WTC11 (cell line): ENCODE measurements around the gene KIF21A. TPM values are rescaled to one million over a fixed set of nuclear protein-coding genes. Genes with fewer than 3 reads are reported as not detected.

ENCODE experiments used
- ATAC-seq: fragments of 200-7000 bp; cut with Tn5 transposase; 2 replicates; pipeline ENCODE4 v1.10.0; 2021; ENCODE audit warnings: mild to moderate bottlenecking, moderate library complexity
- CTCF ChIA-PET: fragments of 300-600 bp; sonication (Branson Sonifier 250); formaldehyde crosslinking; loops from one replicate; lab custom pipeline; 2021; ENCODE audit warnings: antibody characterized with exemption; lab: Charles Lee
- POLR2A ChIA-PET: fragments of 350-600 bp; sonication (Branson Sonifier 250); formaldehyde crosslinking; loops from one replicate; lab custom pipeline; 2021; ENCODE audit warnings: antibody characterized with exemption; lab: Charles Lee
- DNase-seq: peaks from one replicate; pipeline ENCODE4 v3.0.0; 2021; ENCODE audit warnings: low spot score
- H3K27ac Mint-ChIP-seq: 2 replicates; pipeline ENCODE4 v1.8.0; 2021; ENCODE audit warnings: mixed read lengths
- H3K27me3 Mint-ChIP-seq: 2 replicates; pipeline ENCODE4 v1.8.0; 2021; ENCODE audit warnings: low read depth, mild to moderate bottlenecking, moderate library complexity, mixed read lengths
- H3K36me3 Mint-ChIP-seq: 2 replicates; pipeline ENCODE4 v1.8.0; 2021; ENCODE audit warnings: mixed read lengths
- H3K4me1 Mint-ChIP-seq: 2 replicates; pipeline ENCODE4 v1.8.0; 2022; ENCODE audit warnings: mixed read lengths
- H3K4me3 Mint-ChIP-seq: 2 replicates; pipeline ENCODE4 v1.8.0; 2021; ENCODE audit warnings: mild to moderate bottlenecking, moderate library complexity, mixed read lengths
- H3K9me3 Mint-ChIP-seq: 2 replicates; pipeline ENCODE4 v1.8.0; 2021; ENCODE audit warnings: mixed read lengths
- ATF1 ChIP-seq: sonication (generic); formaldehyde crosslinking; IDR thresholded peaks from 2 replicates; pipeline ENCODE4 v1.8.1; 2023; ENCODE audit warnings: mild to moderate bottlenecking, moderate library complexity, missing genetic modification reagents
- FOXK1 ChIP-seq: sonication (generic); formaldehyde crosslinking; IDR thresholded peaks from 2 replicates; pipeline ENCODE4 v1.8.0; 2022; ENCODE audit warnings: mild to moderate bottlenecking, moderate library complexity, missing genetic modification reagents
- GABPB1 ChIP-seq: sonication (generic); formaldehyde crosslinking; IDR thresholded peaks from 2 replicates; pipeline ENCODE4 v1.8.1; 2023; ENCODE audit warnings: mild to moderate bottlenecking, missing genetic modification reagents
- IRF2 ChIP-seq: sonication (generic); formaldehyde crosslinking; IDR thresholded peaks from 2 replicates; pipeline ENCODE4 v1.8.0; 2022; ENCODE audit warnings: low read depth, missing genetic modification reagents, borderline replicate concordance
- JUN ChIP-seq: sonication (generic); formaldehyde crosslinking; IDR thresholded peaks from 2 replicates; pipeline ENCODE4 v1.8.0; 2023; ENCODE audit warnings: mild to moderate bottlenecking, missing genetic modification reagents
- PRRX2 ChIP-seq: fragments of 250-450 bp; sonication (Bioruptor Pico); IDR thresholded peaks from 2 replicates; pipeline ENCODE4 v1.8.0; 2021; ENCODE audit warnings: mild to moderate bottlenecking
- TEAD4 ChIP-seq: sonication (generic); formaldehyde crosslinking; IDR thresholded peaks from 2 replicates; pipeline ENCODE4 v1.8.0; 2022; ENCODE audit warnings: mild to moderate bottlenecking, missing genetic modification reagents
- ZNF121 ChIP-seq: sonication (generic); formaldehyde crosslinking; IDR thresholded peaks from 2 replicates; pipeline ENCODE4 v1.8.0; 2023; ENCODE audit warnings: missing genetic modification reagents
- ZNF263 ChIP-seq: sonication (generic); formaldehyde crosslinking; IDR thresholded peaks from 2 replicates; pipeline ENCODE4 v1.8.1; 2022; ENCODE audit warnings: low read depth, mild to moderate bottlenecking, moderate library complexity, missing genetic modification reagents
- ZNF671 ChIP-seq: fragments of 250-450 bp; sonication (Bioruptor Pico); IDR thresholded peaks from 2 replicates; pipeline ENCODE4 v1.8.0; 2021; ENCODE audit warnings: mild to moderate bottlenecking
- total RNA-seq: library from RNA; stranded (reverse); gene quantifications from 3 replicates; pipeline ENCODE4 v1.2.3, GENCODE V29; 2021
- TF ChIP-seq, protein P1 (sequence below): sonication (generic); formaldehyde crosslinking; conservative IDR thresholded peaks from 2 replicates; pipeline ENCODE4 v1.8.1; 2022; ENCODE audit warnings: mild to moderate bottlenecking, missing genetic modification reagents
- TF ChIP-seq, protein P2 (sequence below): sonication (generic); formaldehyde crosslinking; IDR thresholded peaks from 2 replicates; pipeline ENCODE4 v1.8.0; 2022; ENCODE audit warnings: mild to moderate bottlenecking, missing genetic modification reagents
- TF ChIP-seq, protein P3 (sequence below): fragments of 250-450 bp; sonication (Bioruptor Pico); IDR thresholded peaks from 2 replicates; pipeline ENCODE4 v1.8.0; 2021; ENCODE audit warnings: mild to moderate bottlenecking
- TF ChIP-seq, protein P4 (sequence below): sonication (generic); formaldehyde crosslinking; IDR thresholded peaks from 2 replicates; pipeline ENCODE4 v1.8.0; 2023; ENCODE audit warnings: missing genetic modification reagents
- TF ChIP-seq, protein P5 (sequence below): sonication (generic); formaldehyde crosslinking; IDR thresholded peaks from 2 replicates; pipeline ENCODE4 v1.8.0; 2022; ENCODE audit warnings: missing genetic modification reagents
- TF ChIP-seq, protein P6 (sequence below): sonication (generic); formaldehyde crosslinking; IDR thresholded peaks from 2 replicates; pipeline ENCODE4 v1.8.0; 2023; ENCODE audit warnings: mild to moderate bottlenecking, missing genetic modification reagents
- TF ChIP-seq, protein P7 (sequence below): sonication (generic); formaldehyde crosslinking; IDR thresholded peaks from 2 replicates; pipeline ENCODE4 v1.8.0; 2022; ENCODE audit warnings: mild to moderate bottlenecking, missing genetic modification reagents

The KIF21A gene
- total RNA-seq, 1 experiment from 2014 or later: 34.7 TPM

DNA sequence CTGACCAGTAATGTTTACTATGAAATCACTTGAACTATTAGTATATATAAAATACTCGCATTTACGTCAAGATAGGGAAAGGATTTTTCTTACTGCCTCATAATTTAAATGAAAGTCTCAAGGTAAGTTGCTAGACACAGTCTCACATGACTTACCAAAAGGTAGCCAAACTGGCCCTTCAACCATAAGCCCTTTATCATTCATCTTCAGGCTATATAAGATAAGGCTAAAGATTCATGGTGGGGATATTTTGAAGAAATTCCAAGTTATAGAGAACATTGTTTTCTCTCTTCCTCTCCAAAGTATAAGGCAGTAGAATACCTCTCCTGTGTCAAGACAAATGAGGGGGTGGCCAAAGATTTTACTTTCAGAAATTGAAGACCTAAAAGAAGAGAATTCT lies 23.4 kb downstream of the KIF21A start:
- Mint-ChIP-seq H3K27ac (no peak overlapping the region), H3K4me1 (0 out of 2 replicates have a peak, but pooled peaks cover 3% of the 10 kb centered on the region), H3K27me3 (peaks cover 12% of the 10 kb centered on the region), H3K4me3 (no peak overlapping the region), H3K36me3 (0 out of 2 replicates have a peak, but pooled peaks cover 3% of the 10 kb centered on the region), H3K9me3 (no peaks in the 10 kb centered on the region)
- POLR2A ChIA-PET: no interaction called here
- TF ChIP-seq ZNF263 (CRISPR knock-in tag) (no peak), ZNF671 (CRISPR knock-in tag) (no peak), GABPB1 (CRISPR knock-in tag) (no peak), ZNF121 (CRISPR knock-in tag) (no peak), JUN (no peak), IRF2 (CRISPR knock-in tag) (no peak)
- TF ChIP-seq, protein P1, sequence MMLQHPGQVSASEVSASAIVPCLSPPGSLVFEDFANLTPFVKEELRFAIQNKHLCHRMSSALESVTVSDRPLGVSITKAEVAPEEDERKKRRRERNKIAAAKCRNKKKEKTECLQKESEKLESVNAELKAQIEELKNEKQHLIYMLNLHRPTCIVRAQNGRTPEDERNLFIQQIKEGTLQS (CRISPR knock-in tag): no peak
- TF ChIP-seq, protein P2, sequence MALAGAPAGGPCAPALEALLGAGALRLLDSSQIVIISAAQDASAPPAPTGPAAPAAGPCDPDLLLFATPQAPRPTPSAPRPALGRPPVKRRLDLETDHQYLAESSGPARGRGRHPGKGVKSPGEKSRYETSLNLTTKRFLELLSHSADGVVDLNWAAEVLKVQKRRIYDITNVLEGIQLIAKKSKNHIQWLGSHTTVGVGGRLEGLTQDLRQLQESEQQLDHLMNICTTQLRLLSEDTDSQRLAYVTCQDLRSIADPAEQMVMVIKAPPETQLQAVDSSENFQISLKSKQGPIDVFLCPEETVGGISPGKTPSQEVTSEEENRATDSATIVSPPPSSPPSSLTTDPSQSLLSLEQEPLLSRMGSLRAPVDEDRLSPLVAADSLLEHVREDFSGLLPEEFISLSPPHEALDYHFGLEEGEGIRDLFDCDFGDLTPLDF: no peak
- TF ChIP-seq, protein P3, sequence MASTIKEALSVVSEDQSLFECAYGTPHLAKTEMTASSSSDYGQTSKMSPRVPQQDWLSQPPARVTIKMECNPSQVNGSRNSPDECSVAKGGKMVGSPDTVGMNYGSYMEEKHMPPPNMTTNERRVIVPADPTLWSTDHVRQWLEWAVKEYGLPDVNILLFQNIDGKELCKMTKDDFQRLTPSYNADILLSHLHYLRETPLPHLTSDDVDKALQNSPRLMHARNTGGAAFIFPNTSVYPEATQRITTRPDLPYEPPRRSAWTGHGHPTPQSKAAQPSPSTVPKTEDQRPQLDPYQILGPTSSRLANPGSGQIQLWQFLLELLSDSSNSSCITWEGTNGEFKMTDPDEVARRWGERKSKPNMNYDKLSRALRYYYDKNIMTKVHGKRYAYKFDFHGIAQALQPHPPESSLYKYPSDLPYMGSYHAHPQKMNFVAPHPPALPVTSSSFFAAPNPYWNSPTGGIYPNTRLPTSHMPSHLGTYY: no peak
- TF ChIP-seq, protein P4, sequence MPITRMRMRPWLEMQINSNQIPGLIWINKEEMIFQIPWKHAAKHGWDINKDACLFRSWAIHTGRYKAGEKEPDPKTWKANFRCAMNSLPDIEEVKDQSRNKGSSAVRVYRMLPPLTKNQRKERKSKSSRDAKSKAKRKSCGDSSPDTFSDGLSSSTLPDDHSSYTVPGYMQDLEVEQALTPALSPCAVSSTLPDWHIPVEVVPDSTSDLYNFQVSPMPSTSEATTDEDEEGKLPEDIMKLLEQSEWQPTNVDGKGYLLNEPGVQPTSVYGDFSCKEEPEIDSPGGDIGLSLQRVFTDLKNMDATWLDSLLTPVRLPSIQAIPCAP (CRISPR knock-in tag): no peak
- TF ChIP-seq, protein P5, sequence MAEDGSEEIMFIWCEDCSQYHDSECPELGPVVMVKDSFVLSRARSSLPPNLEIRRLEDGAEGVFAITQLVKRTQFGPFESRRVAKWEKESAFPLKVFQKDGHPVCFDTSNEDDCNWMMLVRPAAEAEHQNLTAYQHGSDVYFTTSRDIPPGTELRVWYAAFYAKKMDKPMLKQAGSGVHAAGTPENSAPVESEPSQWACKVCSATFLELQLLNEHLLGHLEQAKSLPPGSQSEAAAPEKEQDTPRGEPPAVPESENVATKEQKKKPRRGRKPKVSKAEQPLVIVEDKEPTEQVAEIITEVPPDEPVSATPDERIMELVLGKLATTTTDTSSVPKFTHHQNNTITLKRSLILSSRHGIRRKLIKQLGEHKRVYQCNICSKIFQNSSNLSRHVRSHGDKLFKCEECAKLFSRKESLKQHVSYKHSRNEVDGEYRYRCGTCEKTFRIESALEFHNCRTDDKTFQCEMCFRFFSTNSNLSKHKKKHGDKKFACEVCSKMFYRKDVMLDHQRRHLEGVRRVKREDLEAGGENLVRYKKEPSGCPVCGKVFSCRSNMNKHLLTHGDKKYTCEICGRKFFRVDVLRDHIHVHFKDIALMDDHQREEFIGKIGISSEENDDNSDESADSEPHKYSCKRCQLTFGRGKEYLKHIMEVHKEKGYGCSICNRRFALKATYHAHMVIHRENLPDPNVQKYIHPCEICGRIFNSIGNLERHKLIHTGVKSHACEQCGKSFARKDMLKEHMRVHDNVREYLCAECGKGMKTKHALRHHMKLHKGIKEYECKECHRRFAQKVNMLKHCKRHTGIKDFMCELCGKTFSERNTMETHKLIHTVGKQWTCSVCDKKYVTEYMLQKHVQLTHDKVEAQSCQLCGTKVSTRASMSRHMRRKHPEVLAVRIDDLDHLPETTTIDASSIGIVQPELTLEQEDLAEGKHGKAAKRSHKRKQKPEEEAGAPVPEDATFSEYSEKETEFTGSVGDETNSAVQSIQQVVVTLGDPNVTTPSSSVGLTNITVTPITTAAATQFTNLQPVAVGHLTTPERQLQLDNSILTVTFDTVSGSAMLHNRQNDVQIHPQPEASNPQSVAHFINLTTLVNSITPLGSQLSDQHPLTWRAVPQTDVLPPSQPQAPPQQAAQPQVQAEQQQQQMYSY (CRISPR knock-in tag): no peak
- DNase-seq (no peak), ATAC-seq (no peak)
- CTCF ChIA-PET: no interaction called here

DNA sequence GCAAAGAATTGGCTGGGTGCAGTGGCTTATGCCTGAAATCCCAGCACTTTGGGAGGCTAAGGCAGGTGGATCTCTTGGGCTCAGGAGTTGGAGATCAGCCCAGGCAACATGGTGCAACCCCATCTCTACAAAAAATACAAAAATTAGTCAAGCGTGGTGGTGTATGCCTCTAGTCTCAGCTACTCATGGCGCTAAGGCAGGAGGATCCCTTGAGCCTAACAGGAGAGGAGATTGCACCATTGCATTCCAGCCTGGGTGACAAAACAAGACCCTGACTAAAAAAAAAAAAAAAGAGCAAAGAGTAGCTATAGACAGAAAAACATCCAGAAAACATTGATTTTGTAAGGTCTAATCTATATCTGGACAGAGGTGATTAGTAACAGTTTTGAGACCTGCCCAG lies 25.0 kb downstream of the KIF21A start:
- Mint-ChIP-seq H3K27me3 (peaks cover 28% of the 10 kb centered on the region), H3K9me3 (no peaks in the 10 kb centered on the region)
- no peak for ATAC-seq

DNA sequence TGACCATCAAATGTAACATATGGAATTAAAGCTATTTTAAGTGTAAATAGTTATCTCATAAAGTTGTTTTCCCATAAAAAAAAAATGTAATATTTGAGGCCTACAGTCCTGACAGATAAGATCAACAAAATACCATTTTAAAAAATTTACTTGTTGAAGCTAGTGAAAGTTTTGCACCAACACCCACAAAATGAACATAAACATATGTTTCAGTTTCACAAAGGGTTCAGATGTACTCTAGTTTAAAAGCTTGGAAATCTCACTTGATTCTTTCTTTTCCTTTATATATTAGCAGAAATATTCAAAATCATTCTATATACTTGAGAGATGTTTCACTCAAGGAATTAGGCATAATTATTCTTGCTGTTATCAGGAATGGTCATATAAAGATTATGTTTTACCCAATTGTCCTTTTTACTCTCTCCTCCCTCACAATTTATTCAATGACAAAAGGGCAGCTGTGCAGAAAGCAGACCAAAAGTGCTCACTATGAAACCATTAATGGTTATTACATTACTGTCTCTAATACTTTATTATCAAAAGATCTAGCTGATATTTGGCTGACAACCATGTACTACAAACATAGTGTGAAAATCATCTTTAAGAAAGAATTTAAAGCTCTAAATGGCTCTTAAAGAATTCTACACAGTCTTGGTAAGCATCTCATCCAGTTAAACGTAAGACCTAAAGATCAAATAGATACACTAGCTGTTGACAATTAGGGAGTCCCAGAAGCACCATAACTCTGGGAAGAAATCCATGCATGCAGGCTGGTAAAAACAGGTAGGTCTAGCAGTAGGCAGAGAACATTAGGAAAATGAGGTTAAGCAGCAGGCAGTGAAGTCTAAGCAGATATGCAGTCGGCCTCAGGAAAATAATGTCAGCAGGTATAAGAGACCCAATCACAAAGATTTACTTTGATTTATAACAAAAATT lies 28.8 kb downstream of the KIF21A start:
- peaks cover 21% of the 10 kb centered on the region for H3K4me1 Mint-ChIP-seq
- H3K27me3 Mint-ChIP-seq: peaks cover 58% of the 10 kb centered on the region

More for the DNA sequence above, 25.0 kb downstream of the KIF21A start:
- H3K4me3 Mint-ChIP-seq: no peak overlapping the region
- no peak for TF ChIP-seq TEAD4 (CRISPR knock-in tag)
- ChIA-PET POLR2A (no interaction called here), CTCF (no interaction called here)
- no peak overlapping the region for H3K27ac Mint-ChIP-seq
- peaks cover 9% of the 10 kb centered on the region for H3K4me1 Mint-ChIP-seq
- no peak for DNase-seq
- H3K36me3 Mint-ChIP-seq: 0 out of 2 replicates have a peak, but pooled peaks cover 3% of the 10 kb centered on the region

More for the DNA sequence above, 28.8 kb downstream of the KIF21A start:
- H3K27ac Mint-ChIP-seq: no peak overlapping the region
- ATAC-seq: no peak
- H3K9me3 Mint-ChIP-seq: no peaks in the 10 kb centered on the region
- ChIA-PET POLR2A (no interaction called here), CTCF (no interaction called here)
- TF ChIP-seq, protein P5 (CRISPR knock-in tag): no peak
- TF ChIP-seq JUN (no peak), FOXK1 (CRISPR knock-in tag) (no peak), ATF1 (CRISPR knock-in tag) (no peak), PRRX2 (CRISPR knock-in tag) (no peak)
- TF ChIP-seq, protein P6, sequence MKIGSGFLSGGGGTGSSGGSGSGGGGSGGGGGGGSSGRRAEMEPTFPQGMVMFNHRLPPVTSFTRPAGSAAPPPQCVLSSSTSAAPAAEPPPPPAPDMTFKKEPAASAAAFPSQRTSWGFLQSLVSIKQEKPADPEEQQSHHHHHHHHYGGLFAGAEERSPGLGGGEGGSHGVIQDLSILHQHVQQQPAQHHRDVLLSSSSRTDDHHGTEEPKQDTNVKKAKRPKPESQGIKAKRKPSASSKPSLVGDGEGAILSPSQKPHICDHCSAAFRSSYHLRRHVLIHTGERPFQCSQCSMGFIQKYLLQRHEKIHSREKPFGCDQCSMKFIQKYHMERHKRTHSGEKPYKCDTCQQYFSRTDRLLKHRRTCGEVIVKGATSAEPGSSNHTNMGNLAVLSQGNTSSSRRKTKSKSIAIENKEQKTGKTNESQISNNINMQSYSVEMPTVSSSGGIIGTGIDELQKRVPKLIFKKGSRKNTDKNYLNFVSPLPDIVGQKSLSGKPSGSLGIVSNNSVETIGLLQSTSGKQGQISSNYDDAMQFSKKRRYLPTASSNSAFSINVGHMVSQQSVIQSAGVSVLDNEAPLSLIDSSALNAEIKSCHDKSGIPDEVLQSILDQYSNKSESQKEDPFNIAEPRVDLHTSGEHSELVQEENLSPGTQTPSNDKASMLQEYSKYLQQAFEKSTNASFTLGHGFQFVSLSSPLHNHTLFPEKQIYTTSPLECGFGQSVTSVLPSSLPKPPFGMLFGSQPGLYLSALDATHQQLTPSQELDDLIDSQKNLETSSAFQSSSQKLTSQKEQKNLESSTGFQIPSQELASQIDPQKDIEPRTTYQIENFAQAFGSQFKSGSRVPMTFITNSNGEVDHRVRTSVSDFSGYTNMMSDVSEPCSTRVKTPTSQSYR (CRISPR knock-in tag): no peak
- TF ChIP-seq, protein P7, sequence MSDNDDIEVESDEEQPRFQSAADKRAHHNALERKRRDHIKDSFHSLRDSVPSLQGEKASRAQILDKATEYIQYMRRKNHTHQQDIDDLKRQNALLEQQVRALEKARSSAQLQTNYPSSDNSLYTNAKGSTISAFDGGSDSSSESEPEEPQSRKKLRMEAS: no peak
- DNase-seq: no peak
- no peaks in the 10 kb centered on the region for H3K36me3 Mint-ChIP-seq
- no peak overlapping the region for H3K4me3 Mint-ChIP-seq
